H9 (cell line): Measurements from ENCODE around the gene GPR15LG. TPM values are rescaled to one million over a fixed set of nuclear protein-coding genes. Genes with fewer than 3 reads are reported as not detected.

Experiments used
- DNase-seq: peaks from one replicate; pipeline ENCODE4 v3.0.0-alpha.2; 2017
- H2AFZ ChIP-seq: one replicate; pipeline ENCODE4 v1.6.1; 2013; ENCODE audit warnings: mild to moderate bottlenecking, low read length, control low read depth, moderate library complexity
- H2AK5ac ChIP-seq: 2 replicates; pipeline ENCODE4 v1.6.1; 2013; ENCODE audit warnings: low read length, control low read depth, mixed read lengths; ENCODE audit not compliant: insufficient read length
- H2BK120ac ChIP-seq: one replicate; pipeline ENCODE4 v1.6.1; 2013; ENCODE audit warnings: low read depth, mild to moderate bottlenecking, low read length, control low read depth, inconsistent platforms; ENCODE audit not compliant: poor library complexity, severe bottlenecking
- H2BK12ac ChIP-seq: 2 replicates; pipeline ENCODE4 v1.6.1; 2013; ENCODE audit warnings: low read length, control low read depth, mixed read lengths, low read depth; ENCODE audit not compliant: insufficient read length
- H2BK15ac ChIP-seq: 2 replicates; pipeline ENCODE4 v1.6.1; 2013; ENCODE audit warnings: low read depth, low read length, control low read depth
- H2BK20ac ChIP-seq: one replicate; pipeline ENCODE4 v1.6.1; 2013; ENCODE audit warnings: low read depth, mild to moderate bottlenecking, low read length, control low read depth, inconsistent platforms; ENCODE audit not compliant: poor library complexity, severe bottlenecking
- H2BK5ac ChIP-seq: 2 replicates; pipeline ENCODE4 v1.6.1; 2013; ENCODE audit warnings: low read length, control low read depth, mixed read lengths; ENCODE audit not compliant: insufficient read length
- H3K14ac ChIP-seq: 2 replicates; pipeline ENCODE4 v1.6.1; 2013; ENCODE audit warnings: low read length, control low read depth; ENCODE audit not compliant: insufficient read depth
- H3K18ac ChIP-seq: 2 replicates; pipeline ENCODE4 v1.6.1; 2013; ENCODE audit warnings: low read depth, mild to moderate bottlenecking, mixed read lengths, low read length, control low read depth; ENCODE audit not compliant: insufficient read length
- H3K23ac ChIP-seq: 2 replicates; pipeline ENCODE4 v1.6.1; 2013; ENCODE audit warnings: low read length, control low read depth, mixed read lengths, low read depth; ENCODE audit not compliant: insufficient read length
- H3K23me2 ChIP-seq: 2 replicates; pipeline ENCODE4 v1.6.1; 2013; ENCODE audit warnings: low read depth, mild to moderate bottlenecking, mixed read lengths, low read length, control low read depth; ENCODE audit not compliant: insufficient read length, poor library complexity, severe bottlenecking
- H3K27ac ChIP-seq: 2 replicates; pipeline ENCODE4 v1.5.1; 2013; ENCODE audit warnings: low read length, control low read depth, mixed read lengths, low read depth; ENCODE audit not compliant: insufficient read length
- H3K27me3 ChIP-seq: 2 replicates; pipeline ENCODE4 v1.6.1; 2013; ENCODE audit warnings: low read length, control low read depth, inconsistent platforms; ENCODE audit not compliant: insufficient read depth
- H3K4ac ChIP-seq: 2 replicates; pipeline ENCODE4 v1.6.1; 2013; ENCODE audit warnings: low read depth, mild to moderate bottlenecking, control low read depth, inconsistent platforms, low read length, moderate library complexity
- H3K4me1 ChIP-seq: 2 replicates; pipeline ENCODE4 v1.6.1; 2013; ENCODE audit warnings: low read length, control low read depth, inconsistent platforms; ENCODE audit not compliant: insufficient read depth
- H3K4me2 ChIP-seq: 2 replicates; pipeline ENCODE4 v1.6.1; 2013; ENCODE audit warnings: low read length, control low read depth, mixed read lengths; ENCODE audit not compliant: insufficient read length, insufficient read depth
- H3K56ac ChIP-seq: 2 replicates; pipeline ENCODE4 v1.6.1; 2013; ENCODE audit warnings: low read depth, mild to moderate bottlenecking, mixed read lengths, low read length, control low read depth; ENCODE audit not compliant: insufficient read length
- H3K79me1 ChIP-seq: 2 replicates; pipeline ENCODE4 v1.6.1; 2013; ENCODE audit warnings: low read depth, mild to moderate bottlenecking, moderate library complexity, low read length, control low read depth, inconsistent platforms; ENCODE audit not compliant: insufficient read depth, poor library complexity, severe bottlenecking
- H3K79me2 ChIP-seq: 2 replicates; pipeline ENCODE4 v1.6.1; 2013; ENCODE audit warnings: low read length, control low read depth, inconsistent platforms; ENCODE audit not compliant: insufficient read depth
- H3K9ac ChIP-seq: 2 replicates; pipeline ENCODE4 v1.6.1; 2013; ENCODE audit warnings: low read length, control low read depth, mixed read lengths; ENCODE audit not compliant: insufficient read length; ENCODE audit errors: extremely low read depth
- H3K9me3 ChIP-seq: one replicate; pipeline ENCODE4 v1.6.1; 2013; ENCODE audit warnings: low read depth, low read length, inconsistent platforms; ENCODE audit not compliant: control insufficient read depth
- H3T11ph ChIP-seq: one replicate; pipeline ENCODE4 v1.6.1; 2013; ENCODE audit warnings: mild to moderate bottlenecking, low read length, control low read depth, inconsistent platforms
- H4K20me1 ChIP-seq: one replicate; pipeline ENCODE4 v1.6.1; 2013; ENCODE audit not compliant: control insufficient read depth, insufficient read length, insufficient read depth
- H4K5ac ChIP-seq: 2 replicates; pipeline ENCODE4 v1.6.1; 2013; ENCODE audit warnings: low read depth, mild to moderate bottlenecking, mixed read lengths, low read length, control low read depth; ENCODE audit not compliant: insufficient read length
- H4K8ac ChIP-seq: replicated peaks from 2 replicates; pipeline ENCODE4 v1.6.1; 2013; ENCODE audit warnings: low read length, control low read depth, mixed read lengths, low read depth; ENCODE audit not compliant: insufficient read length
- H4K91ac ChIP-seq: 2 replicates; pipeline ENCODE4 v1.6.1; 2013; ENCODE audit warnings: low read depth, mild to moderate bottlenecking, moderate library complexity, mixed read lengths, low read length, control low read depth; ENCODE audit not compliant: insufficient read length
- H3K27ac Mint-ChIP-seq, 3 experiments: 2 replicates in 2 of 3; 3 replicates in 1 of 3; pipeline ENCODE4 v1.8.0; 2020 to 2021; ENCODE audit warnings: mixed read lengths in 3 of 3, mild to moderate bottlenecking in 1 of 3, moderate library complexity in 1 of 3
- H3K27me3 Mint-ChIP-seq: 2 replicates; pipeline ENCODE4 v1.8.0; 2021; ENCODE audit warnings: low read depth, mild to moderate bottlenecking, moderate library complexity, mixed read lengths
- H3K36me3 Mint-ChIP-seq, 3 experiments: 2 replicates in 2 of 3; 3 replicates in 1 of 3; pipeline ENCODE4 v1.8.0; 2020 to 2021; ENCODE audit warnings: low read depth in 3 of 3, mixed read lengths in 3 of 3; ENCODE audit not compliant: insufficient read depth in 1 of 3
- H3K4me1 Mint-ChIP-seq, 2 experiments: 2 replicates each; pipeline ENCODE4 v1.8.0; 2020; ENCODE audit warnings: mixed read lengths in 2 of 2
- H3K4me3 Mint-ChIP-seq, 2 experiments: 2 replicates in 1 of 2; 3 replicates in 1 of 2; pipeline ENCODE4 v1.8.0; 2020 to 2021; ENCODE audit warnings: mild to moderate bottlenecking in 2 of 2, mixed read lengths in 2 of 2, moderate library complexity in 1 of 2
- H3K9me3 Mint-ChIP-seq, 2 experiments: 2 replicates in 1 of 2; 3 replicates in 1 of 2; pipeline ENCODE4 v1.8.0; 2020; ENCODE audit warnings: mild to moderate bottlenecking in 2 of 2, mixed read lengths in 2 of 2, moderate library complexity in 1 of 2
- WGBS: extraction: QIAGEN DNeasy Blood & Tissue Kit; methylation state at CpG from one replicate; pipeline ENCODE4 v1.1.7; 2013; ENCODE audit warnings: missing lambda C conversion rate, low lambda C conversion rate, mixed read lengths; ENCODE audit not compliant: insufficient read length; ENCODE audit errors: extremely low coverage; 5-methylcytosine and 5-hydroxymethylcytosine counted together
- total RNA-seq: library from RNA; stranded (reverse); gene quantifications from 2 replicates; pipeline ENCODE4 v1.2.1, GENCODE V29; 2021
- TF ChIP-seq, protein P1 (sequence below): fragments of 200-600 bp; sonication (generic); conservative IDR thresholded peaks from 3 replicates; pipeline ENCODE4 v1.8.0; 2021; ENCODE audit warnings: antibody characterized with exemption, mild to moderate bottlenecking

GPR15LG gene
- total RNA-seq, 1 experiment from 2014 or later: not detected

DNA sequence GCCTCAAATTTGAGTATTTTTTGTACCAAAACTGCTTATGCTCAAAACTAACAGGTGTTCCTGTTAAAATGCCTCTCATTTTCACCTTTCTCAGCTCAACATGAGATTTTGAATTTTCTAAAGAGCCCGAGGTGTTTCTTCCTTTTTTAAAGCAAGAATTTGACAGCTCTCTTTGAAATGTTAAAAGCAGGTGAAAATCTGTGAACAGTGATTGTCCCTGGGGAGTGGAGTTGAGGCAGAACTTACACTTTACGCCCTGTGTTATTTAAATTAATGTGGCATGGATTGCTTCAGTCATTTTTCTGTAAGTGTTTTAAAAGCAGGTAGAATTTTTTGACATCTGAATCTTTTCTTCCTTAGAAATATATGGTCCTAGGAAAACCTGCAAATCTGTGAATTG, 9.2 kb upstream of the GPR15LG start:
- H3K4me2 ChIP-seq: no peak overlapping the region
- H3K23me2 ChIP-seq: no peaks in the 10 kb centered on the region
- H2BK120ac ChIP-seq: no peak overlapping the region
- H3K27ac ChIP-seq: no peak overlapping the region
- H4K20me1 ChIP-seq: no peaks in the 10 kb centered on the region
- no peak overlapping the region for H2AFZ ChIP-seq
- H3K4ac ChIP-seq: no peak overlapping the region
- WGBS: no CpG with 5 or more reads among the region's 2 CpGs
- no peak overlapping the region for H4K8ac ChIP-seq
- no peaks in the 10 kb centered on the region for H3K9me3 ChIP-seq
- no peak overlapping the region for H2AK5ac ChIP-seq
- H4K91ac ChIP-seq: no peak overlapping the region
- no peaks in the 10 kb centered on the region for H3K79me2 ChIP-seq
- H3K27ac Mint-ChIP-seq: 0 out of 7 replicates have a peak overlapping the region, but pooled peaks of 1 of the 3 experiments have one; percentile 24
- no peaks in the 10 kb centered on the region for H3K27me3 ChIP-seq
- H3K56ac ChIP-seq: no peak overlapping the region
- no peak overlapping the region for H3K14ac ChIP-seq
- no peak overlapping the region for H2BK15ac ChIP-seq
- H3K79me1 ChIP-seq: no peaks in the 10 kb centered on the region
- no peak overlapping the region for H3K9ac ChIP-seq
- no peak overlapping the region for H2BK5ac ChIP-seq
- H3K4me1 ChIP-seq: peaks cover 26% of the 10 kb centered on the region
- DNase-seq: no peak
- H3K18ac ChIP-seq: no peak overlapping the region
- H3K36me3 Mint-ChIP-seq: no peaks in the 10 kb centered on the region
- peak overlapping the region; percentile 34 to 54; a peak in 2 of 5 replicates for H3K4me3 Mint-ChIP-seq
- no peak overlapping the region for H2BK12ac ChIP-seq
- no peak overlapping the region for H3K23ac ChIP-seq
- H3T11ph ChIP-seq: no peak overlapping the region
- no peak overlapping the region for H2BK20ac ChIP-seq
- H3K4me1 Mint-ChIP-seq: peaks cover 68 to 69% of the 10 kb centered on the region in 2 experiments
- peaks cover 3% of the 10 kb centered on the region; the same call in 1 of the 2 replicates for H3K27me3 Mint-ChIP-seq
- H3K9me3 Mint-ChIP-seq: peaks cover 0 to 4% of the 10 kb centered on the region in 2 experiments; a peak in 2 of 5 replicates
- TF ChIP-seq, protein P1, sequence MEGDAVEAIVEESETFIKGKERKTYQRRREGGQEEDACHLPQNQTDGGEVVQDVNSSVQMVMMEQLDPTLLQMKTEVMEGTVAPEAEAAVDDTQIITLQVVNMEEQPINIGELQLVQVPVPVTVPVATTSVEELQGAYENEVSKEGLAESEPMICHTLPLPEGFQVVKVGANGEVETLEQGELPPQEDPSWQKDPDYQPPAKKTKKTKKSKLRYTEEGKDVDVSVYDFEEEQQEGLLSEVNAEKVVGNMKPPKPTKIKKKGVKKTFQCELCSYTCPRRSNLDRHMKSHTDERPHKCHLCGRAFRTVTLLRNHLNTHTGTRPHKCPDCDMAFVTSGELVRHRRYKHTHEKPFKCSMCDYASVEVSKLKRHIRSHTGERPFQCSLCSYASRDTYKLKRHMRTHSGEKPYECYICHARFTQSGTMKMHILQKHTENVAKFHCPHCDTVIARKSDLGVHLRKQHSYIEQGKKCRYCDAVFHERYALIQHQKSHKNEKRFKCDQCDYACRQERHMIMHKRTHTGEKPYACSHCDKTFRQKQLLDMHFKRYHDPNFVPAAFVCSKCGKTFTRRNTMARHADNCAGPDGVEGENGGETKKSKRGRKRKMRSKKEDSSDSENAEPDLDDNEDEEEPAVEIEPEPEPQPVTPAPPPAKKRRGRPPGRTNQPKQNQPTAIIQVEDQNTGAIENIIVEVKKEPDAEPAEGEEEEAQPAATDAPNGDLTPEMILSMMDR: no peak
- H4K5ac ChIP-seq: no peak overlapping the region
